Thoracic aorta endothelial cell (primary cell): ENCODE measurements around the gene UQCRC2. TPM values are rescaled to one million over a fixed set of nuclear protein-coding genes. Genes with fewer than 3 reads are reported as not detected.

Experiments
- total RNA-seq: library from RNA; depleted of rRNA; stranded (reverse); fragments of >200 nt; gene quantifications from 2 replicates; pipeline ENCODE4 v1.2.3, GENCODE V29; 2012

UQCRC2 gene
- 237 and 256 TPM in 2 replicates for total RNA-seq

GRCh38 chr16:21952793-21953540 is at the start of gene UQCRC2:
Gene UQCRC2 (plus strand): TSS chr16:21953361. CDS start chr16:21953424, 63 bp downstream.

GRCh38 chr16:22007509-22008214 is 54.5 kb downstream of the UQCRC2 start, which contains the start of gene MOSMO:
Gene MOSMO (plus strand): TSS chr16:22008111. CDS start chr16:22008302, 191 bp downstream.

Other genes with a start within 250 kb of the UQCRC2 start
- gene NPIPB4, start 95.6 kb upstream of the UQCRC2 start, total RNA-seq = 69.1 and 105 TPM in 2 replicates
- not detected in 2 replicates for gene PDZD9, start 47.8 kb downstream of the UQCRC2 start, total RNA-seq
- 45.6 and 52.0 TPM in 2 replicates for gene MOSMO, start 54.8 kb downstream of the UQCRC2 start, total RNA-seq
- 0.29 TPM in 1 of 2 replicates, not detected in the other for gene VWA3A, start 139.2 kb downstream of the UQCRC2 start, total RNA-seq
- 0.07 and 0.13 TPM in 2 replicates for gene SDR42E2, start 209.1 kb downstream of the UQCRC2 start, total RNA-seq